Right ventricle myocardium inferior (tissue), 1 donor: ENCODE data around the gene MAP7D2. TPM values are rescaled to one million over a fixed set of nuclear protein-coding genes. Genes with fewer than 3 reads are reported as not detected.
A peak's percentile ranks its signal among the peaks of the same experiment; 100 is the strongest.

ENCODE experiments used
- ATAC-seq: fragments of 200-7000 bp; cut with Tn5 transposase; one replicate; pipeline ENCODE4 v1.9.1; 2020; ENCODE audit warnings: mild to moderate bottlenecking, moderate library complexity
- DNase-seq: peaks from one replicate; pipeline ENCODE4 v3.0.0; 2021; ENCODE audit errors: missing footprints
- intact Hi-C: fragments of 100-400 bp; cut with DNase I; formaldehyde crosslinking; loops from one replicate; pipeline ENCODE4 v1.11.0; 2022
- total RNA-seq: library from RNA; stranded (reverse); fragmentation: NEBNext Ultra II Directional; extraction: Animal tissue kit (Norgen Biotek cat#: 25700); gene quantifications from one replicate; pipeline ENCODE4 v1.2.1, GENCODE V29; 2021
- donor health status: DM: no; HTN: yes; CAD: no; lungs with severe emphysema.

The MAP7D2 gene
- total RNA-seq, 1 donor from 2014 or later: 0.78 TPM

- intact Hi-C loops: no loop called here
- no peak for ATAC-seq
These were observed 110.8 kb downstream of the MAP7D2 start for GRCh38 chrX:20005883-20006282.

DNA sequence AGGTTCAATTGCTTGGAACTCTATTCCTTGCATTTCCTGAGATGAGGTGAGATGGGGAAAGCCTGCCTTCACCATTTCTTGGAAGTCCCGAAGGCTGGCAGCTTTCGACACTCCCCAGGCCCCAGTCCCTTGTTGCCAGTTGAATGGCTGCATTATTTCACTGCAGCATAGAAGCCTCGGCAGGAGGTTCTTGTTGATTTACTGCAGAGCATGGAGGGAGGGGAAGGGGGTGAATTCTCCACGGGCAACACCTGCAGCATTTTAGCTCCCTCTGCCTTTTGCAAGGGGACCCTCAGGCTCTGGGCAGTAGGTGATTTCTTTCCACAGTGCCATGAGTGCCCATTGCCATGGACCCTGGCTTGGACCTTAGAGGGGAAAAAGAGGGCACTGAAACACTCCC lies 115.1 kb downstream of the MAP7D2 start:
- DNase-seq: no peak
- no peak for ATAC-seq
- intact Hi-C loops: no loop called here

More at GRCh38 chrX:20005883-20006282, 110.8 kb downstream of the MAP7D2 start:
- no peak for DNase-seq

- ATAC-seq: no peak
- intact Hi-C loops: loop anchor here (2.0 kb wide), 1 partner anchor 87 kb away; no protein-coding TSS in a partner anchor
These were observed 125.4 kb downstream of the MAP7D2 start for GRCh38 chrX:19991350-19991718.

DNA sequence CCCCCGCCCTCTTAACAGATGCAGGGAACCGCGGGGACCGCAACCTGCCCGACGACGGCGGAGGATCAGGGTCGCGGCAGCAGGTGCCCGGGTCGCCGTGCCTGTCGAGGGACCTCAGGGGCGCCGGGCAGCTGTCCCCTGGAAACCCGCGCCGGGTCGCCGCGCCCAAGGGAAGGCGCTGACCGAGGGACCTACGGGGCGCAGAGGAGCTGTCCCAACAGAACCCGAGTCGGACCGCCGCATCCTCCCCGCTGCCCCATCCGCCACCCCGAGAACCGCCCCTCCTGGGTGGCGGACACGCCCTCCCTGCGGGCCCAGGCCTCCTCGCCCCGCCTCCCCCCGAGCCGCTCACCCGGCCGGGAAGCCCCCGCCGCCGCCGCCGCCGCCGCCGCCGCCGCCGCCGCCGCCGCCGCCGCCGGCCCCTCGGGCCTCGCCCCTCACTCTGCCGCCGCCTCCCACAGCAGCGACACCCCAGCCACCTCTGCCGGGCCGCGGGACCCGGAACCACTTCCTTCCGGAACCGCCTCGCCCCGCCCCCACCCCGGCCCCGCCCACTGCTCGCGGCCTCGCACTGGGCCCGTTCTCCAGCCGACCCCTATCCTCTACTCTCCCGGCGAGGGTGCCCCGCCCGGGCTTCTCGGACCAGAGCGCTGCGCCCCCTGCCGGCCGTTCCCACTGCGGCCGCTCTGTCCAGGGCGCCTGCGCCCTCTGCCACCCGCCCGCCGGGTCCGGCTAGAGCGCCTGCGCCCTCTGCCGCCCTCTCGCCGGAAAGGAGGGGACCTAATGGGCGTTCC lies 126.0 kb downstream of the MAP7D2 start, which contains the start of gene BCLAF3:
BCLAF3 (minus strand) TSS at position 506 of the 794 bp plus-strand sequence. CDS start 20,797 bp downstream, outside the sequence.
- ATAC-seq (peak; percentile 99), DNase-seq (peak; percentile 94)
- intact Hi-C loops: loop anchor here (2.0 kb wide), 1 partner anchor 86 kb away; no protein-coding TSS in a partner anchor

More at GRCh38 chrX:19991350-19991718, 125.4 kb downstream of the MAP7D2 start:
- no peak for DNase-seq

DNA sequence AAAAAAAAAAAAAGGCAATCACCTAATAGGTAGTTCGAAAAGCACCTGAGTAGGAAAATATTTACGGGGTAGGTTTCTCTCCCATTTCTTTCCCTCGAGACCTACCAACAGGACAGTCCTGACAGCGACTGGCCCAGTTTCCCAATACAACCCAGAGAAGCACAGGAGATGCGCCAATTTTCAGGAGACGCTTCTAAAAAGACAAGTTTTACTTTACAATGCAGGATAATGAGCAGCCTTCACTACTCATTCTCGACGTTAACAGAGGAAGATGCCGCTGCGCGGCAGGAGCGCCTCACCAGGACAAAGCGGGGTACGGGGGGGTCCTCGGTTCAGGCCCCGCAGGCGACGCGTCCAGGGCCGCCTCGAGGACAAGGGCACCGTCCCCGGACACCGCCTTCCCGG lies 126.6 kb downstream of the MAP7D2 start:
- intact Hi-C loops: loop anchor here (2.0 kb wide), 1 partner anchor 85 kb away; no protein-coding TSS in a partner anchor
- no peak for DNase-seq
- ATAC-seq: peak; percentile 2

GRCh38 chrX:19987856-19988255 lies 128.9 kb downstream of the MAP7D2 start:
- intact Hi-C loops: no loop called here
- ATAC-seq: no peak
- DNase-seq: no peak

GRCh38 chrX:19986531-19986930 lies 130.2 kb downstream of the MAP7D2 start:
- ATAC-seq (no peak), DNase-seq (no peak)
- intact Hi-C loops: no loop called here

DNA sequence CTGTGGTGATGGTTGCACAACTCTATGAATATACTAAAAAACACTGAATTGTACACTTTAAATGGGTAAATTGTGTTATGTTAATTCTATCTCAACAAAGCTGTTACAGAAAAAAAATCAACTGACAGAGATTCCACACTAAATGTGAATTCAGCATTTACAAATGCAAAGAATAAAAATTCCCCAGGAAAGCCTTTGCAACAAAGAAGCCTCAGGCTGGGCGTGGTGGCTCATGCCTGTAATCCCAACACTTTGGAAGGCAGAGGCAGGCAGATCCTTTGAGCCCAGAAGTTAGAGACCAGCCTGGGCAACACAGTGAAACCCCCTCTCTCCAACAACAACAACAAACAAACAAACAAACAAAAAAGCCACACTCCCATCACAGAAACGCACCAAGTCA lies 134.8 kb downstream of the MAP7D2 start:
- no peak for DNase-seq
- intact Hi-C loops: no loop called here

DNA sequence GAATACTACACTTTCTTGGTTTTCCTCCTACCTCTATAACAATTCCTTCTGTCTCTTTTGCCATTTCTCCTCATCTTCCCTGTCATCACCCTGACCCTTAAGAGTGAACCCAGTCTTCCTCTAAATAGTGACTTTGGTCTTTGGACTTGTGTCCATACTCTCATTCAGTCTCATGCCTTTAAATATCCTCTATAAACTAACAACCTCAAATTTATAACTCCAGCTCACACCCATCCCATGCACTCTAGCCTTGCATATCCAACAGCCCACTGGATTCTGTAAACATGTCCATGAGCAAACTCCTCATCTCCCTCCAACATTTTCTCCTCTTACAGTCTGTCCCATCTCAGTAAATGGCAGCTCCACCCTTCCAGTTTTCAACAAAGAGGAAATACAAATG lies 140.9 kb downstream of the MAP7D2 start:
- intact Hi-C loops: no loop called here
- ATAC-seq (no peak), DNase-seq (no peak)

More for the DNA sequence above, 134.8 kb downstream of the MAP7D2 start:
- ATAC-seq: no peak

DNA sequence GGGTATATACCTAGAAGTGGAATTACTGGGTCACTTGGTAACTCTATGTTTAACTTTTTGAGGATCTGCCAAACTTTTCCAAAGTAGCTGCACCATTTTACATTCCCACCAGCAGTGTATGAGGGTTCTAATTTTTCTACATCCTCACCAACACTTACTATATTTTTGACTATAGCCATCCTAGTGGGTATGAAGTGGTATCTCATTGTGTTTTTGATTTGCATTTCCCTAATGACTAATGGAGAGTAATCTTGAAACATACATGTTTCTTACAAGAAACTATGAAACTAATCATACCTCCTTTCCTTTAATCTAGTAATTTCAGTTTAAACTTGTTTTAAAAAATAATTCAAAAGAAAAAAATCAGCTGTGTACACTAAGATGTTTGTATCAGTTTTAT lies 143.7 kb downstream of the MAP7D2 start:
- ATAC-seq: no peak
- intact Hi-C loops: no loop called here
- DNase-seq: no peak

DNA sequence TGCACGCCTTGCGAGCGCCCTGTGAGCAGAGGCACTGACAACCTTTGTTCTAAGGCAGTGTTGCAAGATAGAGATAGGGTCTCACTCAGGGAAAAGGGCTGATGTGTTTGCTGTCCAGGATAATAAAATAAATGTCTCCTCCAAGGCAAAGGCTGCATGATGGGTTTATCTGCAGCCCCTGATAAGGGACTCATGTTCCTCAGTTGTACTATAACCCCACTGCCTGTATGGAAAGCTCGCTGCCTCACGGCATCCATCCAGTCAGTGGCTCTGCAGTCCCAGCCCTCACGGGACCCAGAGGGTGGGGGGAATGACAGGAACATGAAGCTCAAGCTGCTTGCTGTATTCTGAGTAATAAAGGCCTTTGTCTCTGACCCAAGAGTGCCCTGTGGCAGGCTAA lies 148.4 kb downstream of the MAP7D2 start:
- ATAC-seq: no peak
- peak; percentile 22 for DNase-seq
- intact Hi-C loops: no loop called here

- no peak for ATAC-seq
- intact Hi-C loops: no loop called here
- DNase-seq: no peak
These were observed 150.7 kb downstream of the MAP7D2 start for GRCh38 chrX:19966056-19966455.

DNA sequence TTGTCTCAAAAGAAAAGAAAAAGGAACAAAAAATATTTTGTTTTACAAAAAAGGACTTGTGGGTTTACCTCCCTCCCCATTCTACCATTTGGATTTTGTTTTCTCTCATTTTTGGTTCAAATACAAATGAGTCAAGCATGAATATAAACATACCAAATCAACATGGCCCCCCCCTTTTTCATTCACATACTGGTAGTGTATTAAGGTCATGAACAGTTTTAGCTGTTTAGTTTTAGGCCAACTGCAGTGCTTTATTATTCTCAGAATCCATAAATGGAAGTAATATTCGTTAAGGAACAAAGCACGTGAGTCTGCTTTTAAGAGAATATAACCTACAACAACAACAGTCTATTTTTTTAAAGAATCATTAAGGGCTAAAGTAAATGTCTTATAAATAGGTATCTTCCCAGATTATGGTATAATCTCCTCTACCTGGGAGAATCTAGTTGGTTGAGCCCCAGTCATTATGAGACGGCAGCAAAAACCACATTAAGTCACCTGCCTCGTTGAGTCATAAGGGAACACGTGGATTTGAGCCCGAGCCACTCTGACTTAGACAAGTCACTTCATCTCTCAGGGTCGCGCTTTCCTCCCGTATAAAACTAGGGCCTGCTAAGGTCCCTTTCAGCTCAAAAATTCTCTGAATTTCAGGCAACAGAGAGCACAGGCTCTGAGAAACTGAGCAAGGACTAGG lies 152.5 kb downstream of the MAP7D2 start:
- no peak for DNase-seq
- intact Hi-C loops: no loop called here
- no peak for ATAC-seq

DNA sequence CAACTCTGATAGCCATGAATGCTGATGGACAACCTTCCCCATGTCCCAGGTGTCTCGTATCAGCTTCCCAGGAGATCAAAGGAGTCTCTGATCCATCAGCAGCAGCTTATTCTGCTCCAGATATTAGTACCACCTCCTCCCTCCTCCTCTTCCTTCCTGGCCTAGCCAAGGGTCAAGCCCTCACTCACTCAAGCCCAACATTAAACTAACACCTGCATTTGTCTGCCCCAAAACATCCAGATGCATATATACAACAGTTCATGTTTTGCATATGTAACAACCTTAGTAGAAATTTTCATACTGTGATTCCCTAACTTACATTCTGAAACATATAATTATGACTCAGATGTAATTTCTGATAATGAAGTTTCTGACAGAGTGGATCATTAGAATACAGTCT lies 155.8 kb downstream of the MAP7D2 start:
- intact Hi-C loops: no loop called here
- ATAC-seq: no peak
- DNase-seq: no peak

GRCh38 chrX:19958552-19959486 lies 157.9 kb downstream of the MAP7D2 start:
- ATAC-seq (no peak), DNase-seq (peak; percentile 56)
- intact Hi-C loops: no loop called here

DNA sequence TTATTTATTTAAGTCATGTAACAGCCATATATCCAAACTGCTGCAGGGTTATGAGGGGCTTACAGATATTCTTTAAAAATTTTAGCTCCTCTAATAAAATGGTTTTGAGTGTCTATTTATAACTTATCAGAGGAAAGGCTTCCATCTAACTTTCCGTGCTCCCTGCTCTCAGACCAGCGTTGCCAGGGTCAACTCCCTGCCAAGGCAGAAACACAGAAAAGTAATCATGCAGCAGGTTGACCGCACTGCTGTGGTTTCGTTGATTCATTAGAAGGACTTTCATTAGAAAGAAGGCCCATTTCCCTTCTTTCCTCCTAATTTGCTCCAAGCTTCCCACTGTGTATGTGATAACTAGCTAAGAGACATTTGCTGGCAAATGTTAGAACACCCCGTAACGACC lies 159.8 kb downstream of the MAP7D2 start:
- intact Hi-C loops: no loop called here
- DNase-seq (peak; percentile 68), ATAC-seq (no peak)
